Measurements from ENCODE around the gene ERG28. TPM values are rescaled to one million over a fixed set of nuclear protein-coding genes. Genes with fewer than 3 reads are reported as not detected.
A peak's percentile ranks its signal among the peaks of the same experiment; 100 is the strongest.

The ERG28 gene
- total RNA-seq, 2 experiments from 2014 or later, result 25.9 to 26.8 TPM

GRCh38 chr14:75657331-75657730 lies 3.3 kb downstream of the ERG28 start:
- no peak overlapping the region for H3K27ac Mint-ChIP-seq
- H3K27me3 Mint-ChIP-seq, result no peaks in the 10 kb centered on the region
- ChIA-PET POLR2A (no interaction called here), CTCF (interaction anchor here (1.8 to 14.0 kb wide), 3 partner anchors 83 to 168 kb away, joined by 6 to 336 read pairs (median 7); partner anchors contain the start of gene FLVCR2)
- H3K36me3 Mint-ChIP-seq, result peaks cover 13% of the 10 kb centered on the region
- H3K9me3 Mint-ChIP-seq, result no peaks in the 10 kb centered on the region
- H3K4me3 Mint-ChIP-seq, result no peak overlapping the region
- peaks cover 31% of the 10 kb centered on the region for H3K4me1 Mint-ChIP-seq (ENCODE audit: low read depth)
- no peak for DNase-seq
- intact Hi-C loops (cut with micrococcal nuclease), result no loop called here

- POLR2A ChIA-PET, result interaction anchor here (2.1 kb wide), 1 partner anchor 78 kb away, joined by 10 read pairs; no protein-coding TSS in a partner anchor
- no peak overlapping the region for H3K4me3 Mint-ChIP-seq
- no peak overlapping the region for H3K27ac Mint-ChIP-seq
- H3K27me3 Mint-ChIP-seq, result no peaks in the 10 kb centered on the region
- H3K9me3 Mint-ChIP-seq, result no peaks in the 10 kb centered on the region
- peaks cover 21% of the 10 kb centered on the region for H3K36me3 Mint-ChIP-seq
- peaks cover 23% of the 10 kb centered on the region for H3K4me1 Mint-ChIP-seq (ENCODE audit: low read depth)
- DNase-seq, result no peak
- CTCF ChIA-PET, result interaction anchor here (1.0 to 14.0 kb wide), 25 partner anchors 8 to 351 kb away, joined by 3 to 336 read pairs (median 7); partner anchors contain the start of genes BATF and FLVCR2
- intact Hi-C loops (cut with micrococcal nuclease), result no loop called here
Measured at GRCh38 chr14:75655235-75655634, 5.4 kb downstream of the ERG28 start.

- ChIA-PET CTCF (interaction anchor here (0.6 to 14.0 kb wide), 45 partner anchors 9 to 350 kb away, joined by 3 to 336 read pairs (median 4); partner anchors contain the start of genes BATF and FLVCR2), POLR2A (interaction anchor here (2.1 kb wide), 1 partner anchor 77 kb away, joined by 10 read pairs; no protein-coding TSS in a partner anchor)
- peaks cover 30% of the 10 kb centered on the region for H3K36me3 Mint-ChIP-seq
- H3K27ac Mint-ChIP-seq, result no peak overlapping the region
- H3K4me1 Mint-ChIP-seq (ENCODE audit: low read depth), result peaks cover 16% of the 10 kb centered on the region
- H3K9me3 Mint-ChIP-seq, result no peaks in the 10 kb centered on the region
- peak; percentile 89 for DNase-seq
- H3K27me3 Mint-ChIP-seq, result no peaks in the 10 kb centered on the region
- intact Hi-C loops (cut with micrococcal nuclease), result loop anchor here (1.0 kb wide), 3 partner anchors 77 to 347 kb away; no protein-coding TSS in a partner anchor
- H3K4me3 Mint-ChIP-seq, result no peak overlapping the region
Measured at GRCh38 chr14:75654127-75654732, 6.4 kb downstream of the ERG28 start.

- CTCF ChIA-PET, result interaction anchor here (0.6 to 14.0 kb wide), 38 partner anchors 12 to 653 kb away, joined by 3 to 336 read pairs (median 4); partner anchors contain the start of genes BATF, FLVCR2 and TMED10
- Mint-ChIP-seq H3K36me3 (peaks cover 33% of the 10 kb centered on the region), H3K27me3 (no peaks in the 10 kb centered on the region), H3K4me1 (ENCODE audit: low read depth) (peaks cover 11% of the 10 kb centered on the region), H3K4me3 (no peak overlapping the region), H3K27ac (no peak overlapping the region), H3K9me3 (no peaks in the 10 kb centered on the region)
- intact Hi-C loops (cut with micrococcal nuclease), result no loop called here
- no peak for DNase-seq
- POLR2A ChIA-PET, result interaction anchor here (2.1 kb wide), 1 partner anchor 76 kb away, joined by 10 read pairs; no protein-coding TSS in a partner anchor
Measured at GRCh38 chr14:75653563-75653962, 7.1 kb downstream of the ERG28 start.

GRCh38 chr14:75650253-75651058 lies 10.2 kb downstream of the ERG28 start:
- DNase-seq, result no peak
- POLR2A ChIA-PET, result interaction anchor here (1.0 to 1.4 kb wide), 2 partner anchors 10 to 135 kb away, joined by 3 to 7 read pairs; partner anchors contain the start of genes ERG28 and TTLL5
- Mint-ChIP-seq H3K4me1 (ENCODE audit: low read depth) (peaks cover 2% of the 10 kb centered on the region), H3K9me3 (no peaks in the 10 kb centered on the region), H3K4me3 (no peak overlapping the region), H3K27ac (no peak overlapping the region), H3K27me3 (no peaks in the 10 kb centered on the region), H3K36me3 (peaks cover 39% of the 10 kb centered on the region)
- intact Hi-C loops (cut with micrococcal nuclease), result no loop called here
- CTCF ChIA-PET, result interaction anchor here (0.8 to 14.0 kb wide), 4 partner anchors 16 to 343 kb away, joined by 3 to 336 read pairs (median 3); partner anchors contain the start of gene FLVCR2

GRCh38 chr14:75649773-75650172 lies 10.9 kb downstream of the ERG28 start:
- POLR2A ChIA-PET, result interaction anchor here (1.0 kb wide), 1 partner anchor 134 kb away, joined by 7 read pairs; no protein-coding TSS in a partner anchor
- Mint-ChIP-seq H3K4me3 (no peak overlapping the region), H3K9me3 (no peaks in the 10 kb centered on the region), H3K27me3 (no peaks in the 10 kb centered on the region), H3K27ac (no peak overlapping the region), H3K4me1 (ENCODE audit: low read depth) (peaks cover 2% of the 10 kb centered on the region), H3K36me3 (peaks cover 39% of the 10 kb centered on the region)
- intact Hi-C loops (cut with micrococcal nuclease), result no loop called here
- CTCF ChIA-PET, result interaction anchor here (0.8 to 14.0 kb wide), 5 partner anchors 11 to 342 kb away, joined by 3 to 336 read pairs (median 3); partner anchors contain the start of genes ERG28, FLVCR2 and TTLL5
- no peak for DNase-seq

- POLR2A ChIA-PET, result interaction anchor here (1.0 kb wide), 1 partner anchor 134 kb away, joined by 7 read pairs; no protein-coding TSS in a partner anchor
- peaks cover 2% of the 10 kb centered on the region for H3K4me1 Mint-ChIP-seq (ENCODE audit: low read depth)
- CTCF ChIA-PET, result interaction anchor here (0.8 to 14.0 kb wide), 4 partner anchors 11 to 342 kb away, joined by 3 to 336 read pairs (median 4); partner anchors contain the start of genes ERG28, FLVCR2 and TTLL5
- no peak for DNase-seq
- no peaks in the 10 kb centered on the region for H3K27me3 Mint-ChIP-seq
- intact Hi-C loops (cut with micrococcal nuclease), result no loop called here
- no peak overlapping the region for H3K4me3 Mint-ChIP-seq
- H3K9me3 Mint-ChIP-seq, result no peaks in the 10 kb centered on the region
- H3K27ac Mint-ChIP-seq, result no peak overlapping the region
- H3K36me3 Mint-ChIP-seq, result peaks cover 39% of the 10 kb centered on the region
Measured at GRCh38 chr14:75649337-75649736, 11.3 kb downstream of the ERG28 start.

GRCh38 chr14:75648066-75648838 lies 12.4 kb downstream of the ERG28 start:
- Mint-ChIP-seq H3K27me3 (no peaks in the 10 kb centered on the region), H3K4me3 (no peak overlapping the region), H3K36me3 (peaks cover 35% of the 10 kb centered on the region), H3K27ac (no peak overlapping the region), H3K4me1 (ENCODE audit: low read depth) (no peaks in the 10 kb centered on the region), H3K9me3 (no peaks in the 10 kb centered on the region)
- ChIA-PET POLR2A (no interaction called here), CTCF (interaction anchor here (14.0 kb wide), 1 partner anchor 74 kb away, joined by 336 read pairs; the partner anchor contains the start of gene FLVCR2)
- intact Hi-C loops (cut with micrococcal nuclease), result no loop called here
- DNase-seq, result no peak

- Mint-ChIP-seq H3K9me3 (no peaks in the 10 kb centered on the region), H3K4me1 (ENCODE audit: low read depth) (no peaks in the 10 kb centered on the region), H3K36me3 (peaks cover 32% of the 10 kb centered on the region), H3K27me3 (no peaks in the 10 kb centered on the region), H3K4me3 (no peak overlapping the region), H3K27ac (no peak overlapping the region)
- intact Hi-C loops (cut with micrococcal nuclease), result no loop called here
- CTCF ChIA-PET, result interaction anchor here (1.5 kb wide), 1 partner anchor 70 kb away, joined by 7 read pairs; no protein-coding TSS in a partner anchor
- POLR2A ChIA-PET, result interaction anchor here (0.8 kb wide), 1 partner anchor 13 kb away, joined by 3 read pairs; the partner anchor contains the start of gene ERG28
- no peak for DNase-seq
Measured at GRCh38 chr14:75647640-75648039, 13.0 kb downstream of the ERG28 start.

GRCh38 chr14:75646762-75647161 lies 13.9 kb downstream of the ERG28 start:
- no peaks in the 10 kb centered on the region for H3K4me1 Mint-ChIP-seq (ENCODE audit: low read depth)
- ChIA-PET CTCF (interaction anchor here (1.5 kb wide), 1 partner anchor 69 kb away, joined by 7 read pairs; no protein-coding TSS in a partner anchor), POLR2A (interaction anchor here (0.8 kb wide), 1 partner anchor 13 kb away, joined by 3 read pairs; the partner anchor contains the start of gene ERG28)
- intact Hi-C loops (cut with micrococcal nuclease), result no loop called here
- H3K27ac Mint-ChIP-seq, result no peak overlapping the region
- no peaks in the 10 kb centered on the region for H3K9me3 Mint-ChIP-seq
- H3K36me3 Mint-ChIP-seq, result peaks cover 30% of the 10 kb centered on the region
- no peak for DNase-seq
- no peaks in the 10 kb centered on the region for H3K27me3 Mint-ChIP-seq
- no peak overlapping the region for H3K4me3 Mint-ChIP-seq

GRCh38 chr14:75645056-75645455 lies 15.6 kb downstream of the ERG28 start:
- peaks cover 19% of the 10 kb centered on the region for H3K36me3 Mint-ChIP-seq
- no peaks in the 10 kb centered on the region for H3K27me3 Mint-ChIP-seq
- CTCF ChIA-PET, result no interaction called here
- no peak for DNase-seq
- H3K9me3 Mint-ChIP-seq, result no peaks in the 10 kb centered on the region
- no peak overlapping the region for H3K27ac Mint-ChIP-seq
- H3K4me1 Mint-ChIP-seq (ENCODE audit: low read depth), result no peaks in the 10 kb centered on the region
- POLR2A ChIA-PET, result no interaction called here
- intact Hi-C loops (cut with micrococcal nuclease), result no loop called here
- no peak overlapping the region for H3K4me3 Mint-ChIP-seq

Measured in activated CD4-positive, alpha-beta memory T cell treated with anti-CD3 and anti-CD28 coated beads for 36 hours (primary cell).